ENCODE measurements around the gene SLC9A9.
"Not testable (repeated sequence)": the region's sequence is repeated elsewhere in the genome, so short reads cannot be mapped to it uniquely, and the experiment has no call there.

Gene SLC9A9

GRCh38 chr3:143885780-143886427, 37.6 kb upstream of the SLC9A9 start:
- no peak for DNase-seq (ENCODE audit: low read depth)
- no peak overlapping the region for H3K4me3 ChIP-seq (ENCODE audit: control insufficient read depth, low read depth, low read length)
- TF ChIP-seq CTCF (IDR thresholded peaks at IDR 0.05; ENCODE audit: control insufficient read depth, insufficient read depth, low read depth, low read length, missing control alignments) = peak; percentile 80

DNA sequence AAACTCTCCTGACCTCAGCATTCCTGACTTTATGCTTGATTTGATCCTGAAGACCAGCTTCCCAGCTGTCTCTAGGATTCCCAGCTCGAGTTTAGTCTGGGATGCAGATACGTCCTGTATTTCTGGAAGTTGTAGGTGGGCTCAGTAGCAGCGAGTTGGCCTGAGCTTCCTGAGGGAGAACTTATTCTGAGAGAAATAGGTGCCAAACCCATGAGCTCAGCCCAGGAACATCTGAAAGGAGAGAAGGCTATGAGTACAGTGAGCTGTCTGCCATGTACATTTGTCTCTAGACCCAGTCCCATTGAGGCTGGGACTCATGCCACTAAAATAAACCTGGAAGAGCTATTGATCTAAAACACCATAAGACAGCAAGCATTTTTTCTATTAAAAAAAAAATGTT, 36.6 kb upstream of the SLC9A9 start:
- no peak overlapping the region for H3K4me3 ChIP-seq (ENCODE audit: control insufficient read depth, low read depth, low read length)
- no peak for DNase-seq (ENCODE audit: low read depth)
- TF ChIP-seq CTCF (IDR thresholded peaks at IDR 0.05; ENCODE audit: control insufficient read depth, insufficient read depth, low read depth, low read length, missing control alignments) = no peak

- H3K4me3 ChIP-seq (ENCODE audit: control insufficient read depth, low read depth, low read length) = no peak overlapping the region
- no peak for TF ChIP-seq CTCF (IDR thresholded peaks at IDR 0.05; ENCODE audit: control insufficient read depth, insufficient read depth, low read depth, low read length, missing control alignments)
- no peak for DNase-seq (ENCODE audit: low read depth)
Measured at GRCh38 chr3:143883151-143883550, 34.9 kb upstream of the SLC9A9 start.

DNA sequence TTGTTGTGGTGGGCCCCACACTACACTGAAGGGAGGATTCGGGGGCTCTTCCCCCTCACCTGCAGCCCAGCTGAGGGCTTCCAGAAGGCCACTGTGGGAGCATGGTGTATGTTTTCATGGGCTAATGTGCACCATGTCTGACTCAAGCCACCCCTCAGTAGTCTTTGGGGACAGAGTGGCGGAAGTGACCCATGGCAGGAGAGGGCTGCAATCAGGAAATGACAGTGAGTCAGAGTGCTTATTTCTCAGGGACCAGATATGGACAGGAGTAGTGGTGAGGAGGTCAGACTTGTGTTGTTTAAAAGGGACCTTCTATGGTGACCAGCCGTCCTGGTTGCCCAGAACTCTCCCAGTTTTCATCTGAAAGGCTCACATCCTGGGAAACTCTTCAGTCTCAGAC, 32.8 kb upstream of the SLC9A9 start:
- no peak for DNase-seq (ENCODE audit: low read depth)
- H3K4me3 ChIP-seq (ENCODE audit: control insufficient read depth, low read depth, low read length) = no peak overlapping the region
- no peak for TF ChIP-seq CTCF (IDR thresholded peaks at IDR 0.05; ENCODE audit: control insufficient read depth, insufficient read depth, low read depth, low read length, missing control alignments)

GRCh38 chr3:143875546-143875945, 27.3 kb upstream of the SLC9A9 start:
- DNase-seq (ENCODE audit: low read depth) = no peak
- no peak overlapping the region for H3K4me3 ChIP-seq (ENCODE audit: control insufficient read depth, low read depth, low read length)
- no peak for TF ChIP-seq CTCF (IDR thresholded peaks at IDR 0.05; ENCODE audit: control insufficient read depth, insufficient read depth, low read depth, low read length, missing control alignments)

DNA sequence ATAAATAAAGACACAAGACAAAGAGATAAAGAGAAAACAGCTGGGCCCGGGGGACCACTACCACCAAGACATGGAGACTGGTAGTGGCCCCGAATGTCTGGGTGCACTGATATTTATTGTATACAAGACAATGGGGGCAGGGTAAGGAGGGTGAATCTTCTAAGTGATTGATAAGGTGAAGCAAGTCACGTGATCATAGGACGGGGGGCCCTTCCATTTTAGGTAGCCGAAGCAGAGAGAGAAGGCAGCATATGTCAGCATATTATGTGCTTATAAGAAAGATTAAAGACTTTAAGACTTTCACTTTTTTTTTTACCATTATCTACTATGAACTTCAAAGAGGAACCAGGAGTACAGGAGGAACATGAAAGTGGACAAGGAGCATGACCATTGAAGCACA, 25.3 kb upstream of the SLC9A9 start:
- not testable (repeated sequence) for H3K4me3 ChIP-seq (ENCODE audit: control insufficient read depth, low read depth, low read length); DNase-seq (ENCODE audit: low read depth)

GRCh38 chr3:143865302-143865701, 17.0 kb upstream of the SLC9A9 start:
- TF ChIP-seq CTCF (IDR thresholded peaks at IDR 0.05; ENCODE audit: control insufficient read depth, insufficient read depth, low read depth, low read length, missing control alignments) = no peak
- DNase-seq (ENCODE audit: low read depth) = no peak
- H3K4me3 ChIP-seq (ENCODE audit: control insufficient read depth, low read depth, low read length) = no peak overlapping the region

All from AG09309 (cell line).